H1 (cell line): ENCODE data around the gene NOS3.

Experiments
- CEBPB ChIP-seq: IDR thresholded peaks from 2 replicates; pipeline ENCODE4 v1.6.1; 2012; ENCODE audit warnings: low read depth, low read length
- CHD1 ChIP-seq: IDR thresholded peaks from 2 replicates; pipeline ENCODE4 v1.6.1; 2012; ENCODE audit warnings: low read depth, low read length, improper control_type of control experiment
- CREB1 ChIP-seq: IDR thresholded peaks from 2 replicates; pipeline ENCODE4 v1.6.1; 2012; ENCODE audit warnings: inconsistent platforms
- FOSL1 ChIP-seq: IDR thresholded peaks from 2 replicates; pipeline ENCODE4 v1.6.1; 2011; ENCODE audit warnings: mild to moderate bottlenecking, low read depth, low read length, moderate library complexity; ENCODE audit not compliant: insufficient read depth
- POLR2A ChIP-seq, 2 experiments: IDR thresholded peaks; 1 replicate in 1 of 2; 2 replicates in 1 of 2; pipeline ENCODE4 v1.6.1; 2011; ENCODE audit warnings: low read depth in 2 of 2, low read length in 2 of 2, mild to moderate bottlenecking in 2 of 2; ENCODE audit errors: control extremely low read depth in 1 of 2
- RAD21 ChIP-seq, 2 experiments: IDR thresholded peaks in 1 of 2; conservative IDR thresholded peaks in 1 of 2; 2 replicates each; pipeline ENCODE4 v1.6.1; 2011; ENCODE audit warnings: low read depth in 2 of 2, low read length in 2 of 2, improper control_type of control experiment in 1 of 2, inconsistent platforms in 1 of 2, mild to moderate bottlenecking in 1 of 2, moderate library complexity in 1 of 2
- RNF2 ChIP-seq: fragments of 200-900, 300-1000 bp; sonication (generic); IDR thresholded peaks from 2 replicates; pipeline ENCODE4 v1.7.1; 2016; ENCODE audit warnings: borderline replicate concordance, low read depth, mild to moderate bottlenecking, antibody characterized with exemption, low read length; ENCODE audit not compliant: poor library complexity, severe bottlenecking; ENCODE audit errors: missing control alignments
- SP1 ChIP-seq: IDR thresholded peaks from 2 replicates; pipeline ENCODE4 v1.6.1; 2011; ENCODE audit warnings: low read depth, low read length
- ZNF274 ChIP-seq: IDR thresholded peaks from 2 replicates; pipeline ENCODE4 v1.7.0; 2012; ENCODE audit warnings: low read length, borderline replicate concordance; ENCODE audit errors: extremely low read depth
- TF ChIP-seq, protein P1 (sequence below): IDR thresholded peaks from 2 replicates; pipeline ENCODE4 v1.6.1; 2012; ENCODE audit warnings: inconsistent platforms
- TF ChIP-seq, protein P2 (sequence below), 3 experiments: IDR thresholded peaks; 1 replicate in 2 of 3; 2 replicates in 1 of 3; pipeline versions ENCODE4 v1.5.1 to v1.6.1; 2011; ENCODE audit warnings: low read length in 3 of 3, mild to moderate bottlenecking in 3 of 3, inconsistent platforms in 2 of 3, low read depth in 1 of 3, moderate library complexity in 1 of 3; ENCODE audit not compliant: insufficient read depth in 1 of 3; ENCODE audit errors: control extremely low read depth in 1 of 3

DNA sequence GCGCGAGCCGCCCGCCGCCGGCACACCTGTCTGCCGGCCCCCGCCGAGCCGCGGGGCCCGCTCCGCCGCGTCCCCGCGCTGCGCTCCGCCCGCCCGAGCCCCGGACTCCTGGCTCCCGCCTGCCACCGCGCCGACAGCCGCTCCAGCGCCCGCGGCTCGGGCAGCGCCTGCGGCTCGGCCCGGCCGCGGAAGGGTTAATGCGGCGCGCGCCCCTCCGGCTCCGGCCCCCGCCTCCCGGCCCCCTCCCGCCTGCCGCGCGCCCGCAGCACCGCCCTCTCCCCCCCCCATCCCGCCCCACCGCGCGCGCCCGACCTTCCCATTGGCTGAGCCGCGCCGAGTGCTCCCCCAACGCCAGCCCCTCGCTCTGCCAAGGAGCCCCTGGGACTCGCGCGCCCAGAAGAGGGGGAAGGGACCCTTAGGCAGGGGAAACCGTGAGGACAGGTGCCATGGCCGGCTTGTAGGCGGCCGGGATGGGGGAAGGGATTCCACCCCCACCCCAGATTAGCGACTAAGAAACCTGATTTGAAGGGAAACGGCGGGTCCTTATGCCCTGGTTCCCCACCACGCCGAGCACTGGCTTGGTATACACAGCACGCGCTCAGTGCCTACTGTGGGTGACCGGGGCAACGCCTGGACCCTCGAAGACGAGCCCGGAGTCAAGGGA, 12.6 kb upstream of the NOS3 start, which contains the start of gene KCNH2:
- TF ChIP-seq, protein P1, sequence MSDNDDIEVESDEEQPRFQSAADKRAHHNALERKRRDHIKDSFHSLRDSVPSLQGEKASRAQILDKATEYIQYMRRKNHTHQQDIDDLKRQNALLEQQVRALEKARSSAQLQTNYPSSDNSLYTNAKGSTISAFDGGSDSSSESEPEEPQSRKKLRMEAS, result 0 out of 2 replicates have a peak, but pooled peaks have one; percentile 13
- TF ChIP-seq RAD21 (IDR thresholded peaks at IDR 0.05 in 1 of 2, conservative IDR thresholded peaks at IDR 0.05 in 1 of 2; ENCODE audit: low read depth in 2 of 2, low read length in 2 of 2) (no peak), CEBPB (no peak), ZNF274 (no peak), POLR2A (IDR thresholded peaks at IDR 0.05; ENCODE audit: control extremely low read depth in 1 of 2, low read depth in 2 of 2, low read length in 2 of 2) (no peak), CHD1 (no peak), SP1 (no peak), CREB1 (no peak), FOSL1 (no peak), RNF2 (no peak)
- TF ChIP-seq, protein P2, sequence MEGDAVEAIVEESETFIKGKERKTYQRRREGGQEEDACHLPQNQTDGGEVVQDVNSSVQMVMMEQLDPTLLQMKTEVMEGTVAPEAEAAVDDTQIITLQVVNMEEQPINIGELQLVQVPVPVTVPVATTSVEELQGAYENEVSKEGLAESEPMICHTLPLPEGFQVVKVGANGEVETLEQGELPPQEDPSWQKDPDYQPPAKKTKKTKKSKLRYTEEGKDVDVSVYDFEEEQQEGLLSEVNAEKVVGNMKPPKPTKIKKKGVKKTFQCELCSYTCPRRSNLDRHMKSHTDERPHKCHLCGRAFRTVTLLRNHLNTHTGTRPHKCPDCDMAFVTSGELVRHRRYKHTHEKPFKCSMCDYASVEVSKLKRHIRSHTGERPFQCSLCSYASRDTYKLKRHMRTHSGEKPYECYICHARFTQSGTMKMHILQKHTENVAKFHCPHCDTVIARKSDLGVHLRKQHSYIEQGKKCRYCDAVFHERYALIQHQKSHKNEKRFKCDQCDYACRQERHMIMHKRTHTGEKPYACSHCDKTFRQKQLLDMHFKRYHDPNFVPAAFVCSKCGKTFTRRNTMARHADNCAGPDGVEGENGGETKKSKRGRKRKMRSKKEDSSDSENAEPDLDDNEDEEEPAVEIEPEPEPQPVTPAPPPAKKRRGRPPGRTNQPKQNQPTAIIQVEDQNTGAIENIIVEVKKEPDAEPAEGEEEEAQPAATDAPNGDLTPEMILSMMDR (IDR thresholded peaks at IDR 0.05; ENCODE audit: control extremely low read depth in 1 of 3, insufficient read depth in 1 of 3, low read depth in 1 of 3, low read length in 3 of 3), result no peak
